ENCODE results near the gene ATP5F1E.

DNA sequence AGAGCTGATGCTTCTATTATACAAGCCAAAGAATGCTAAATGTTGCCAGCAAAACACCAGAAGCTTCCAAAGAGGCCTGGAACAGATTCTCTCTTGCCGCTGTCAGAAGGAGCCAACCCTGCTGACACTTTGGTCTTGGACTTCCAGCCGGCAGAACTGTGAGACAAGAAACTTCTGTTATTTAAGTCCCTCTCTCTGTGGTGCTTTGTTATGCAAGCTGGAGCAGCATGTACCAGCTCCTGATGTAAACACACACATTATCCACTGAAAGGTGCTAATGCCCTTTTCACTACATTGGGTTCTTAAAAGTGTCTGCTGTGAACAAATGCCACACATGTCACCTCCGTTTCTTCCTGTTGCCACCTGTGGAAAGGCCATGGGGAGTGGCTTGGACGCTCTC is 36.4 kb upstream of the ATP5F1E start:
- TF ChIP-seq, protein P1, sequence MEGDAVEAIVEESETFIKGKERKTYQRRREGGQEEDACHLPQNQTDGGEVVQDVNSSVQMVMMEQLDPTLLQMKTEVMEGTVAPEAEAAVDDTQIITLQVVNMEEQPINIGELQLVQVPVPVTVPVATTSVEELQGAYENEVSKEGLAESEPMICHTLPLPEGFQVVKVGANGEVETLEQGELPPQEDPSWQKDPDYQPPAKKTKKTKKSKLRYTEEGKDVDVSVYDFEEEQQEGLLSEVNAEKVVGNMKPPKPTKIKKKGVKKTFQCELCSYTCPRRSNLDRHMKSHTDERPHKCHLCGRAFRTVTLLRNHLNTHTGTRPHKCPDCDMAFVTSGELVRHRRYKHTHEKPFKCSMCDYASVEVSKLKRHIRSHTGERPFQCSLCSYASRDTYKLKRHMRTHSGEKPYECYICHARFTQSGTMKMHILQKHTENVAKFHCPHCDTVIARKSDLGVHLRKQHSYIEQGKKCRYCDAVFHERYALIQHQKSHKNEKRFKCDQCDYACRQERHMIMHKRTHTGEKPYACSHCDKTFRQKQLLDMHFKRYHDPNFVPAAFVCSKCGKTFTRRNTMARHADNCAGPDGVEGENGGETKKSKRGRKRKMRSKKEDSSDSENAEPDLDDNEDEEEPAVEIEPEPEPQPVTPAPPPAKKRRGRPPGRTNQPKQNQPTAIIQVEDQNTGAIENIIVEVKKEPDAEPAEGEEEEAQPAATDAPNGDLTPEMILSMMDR (IDR thresholded peaks at IDR 0.05; ENCODE audit: low read depth, low read length): no peak
- no peak for TF ChIP-seq EZH2phosphoT487 (IDR thresholded peaks at IDR 0.05; ENCODE audit: low read depth)
